Measurements from ENCODE around the gene DMRTC2.

Gene DMRTC2

DNA sequence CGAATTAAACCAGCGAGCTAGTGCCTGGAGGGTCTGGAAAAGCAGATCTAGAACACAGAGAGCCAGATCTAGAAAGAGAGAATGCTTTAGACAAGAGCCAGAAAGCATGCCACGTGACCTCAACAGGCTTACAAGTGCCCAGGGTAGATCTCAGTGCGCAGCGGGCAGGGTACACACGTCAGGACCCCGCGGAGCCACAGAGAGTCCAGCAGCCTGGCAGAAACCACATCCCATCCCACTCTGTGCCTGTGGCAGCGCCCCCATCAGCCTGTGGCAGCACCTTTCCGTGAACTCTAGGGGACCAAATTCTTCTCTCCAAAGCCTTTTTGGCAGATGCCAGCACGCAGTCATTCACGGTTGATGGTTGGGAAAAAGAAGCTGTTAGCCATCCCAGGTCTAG, 44.1 kb downstream of the DMRTC2 start:
- no peaks in the 10 kb centered on the region for H3K9me2 ChIP-seq (replicated peaks; ENCODE audit: control insufficient read depth, low read length)
- no peaks in the 10 kb centered on the region for H3K27me3 ChIP-seq (ENCODE audit: control insufficient read depth, low read length)
- no peaks in the 10 kb centered on the region for H4K20me1 ChIP-seq (ENCODE audit: control insufficient read depth, insufficient read depth, low read depth, low read length)
- no peak for TF ChIP-seq EZH2phosphoT487 (IDR thresholded peaks at IDR 0.05; ENCODE audit: borderline replicate concordance, low read length)
- TF ChIP-seq CTCF (IDR thresholded peaks at IDR 0.05; ENCODE audit: low read depth, low read length, poor library complexity, severe bottlenecking), result peak; percentile 26
- H3F3A ChIP-seq (ENCODE audit: control insufficient read depth, insufficient read depth), result peaks cover 6% of the 10 kb centered on the region; the same call in 1 of the 2 replicates
- H3K79me2 ChIP-seq (ENCODE audit: control insufficient read depth, low read length), result peaks cover 70% of the 10 kb centered on the region
- peak overlapping the region; percentile 22; the same call in 1 of the 2 replicates for H3K27ac ChIP-seq (ENCODE audit: low read depth, low read length)
- peaks cover 82% of the 10 kb centered on the region for H3K36me3 ChIP-seq (ENCODE audit: control insufficient read depth, low read length)
- H3K4me2 ChIP-seq (ENCODE audit: low read length), result no peak overlapping the region; the same call in 1 of the 2 replicates
- H3K4me3 ChIP-seq (ENCODE audit: low read length), result no peak overlapping the region
- no peaks in the 10 kb centered on the region for H3K9me3 ChIP-seq (ENCODE audit: control insufficient read depth, insufficient read depth, low read length)
- H3K4me1 ChIP-seq (ENCODE audit: control insufficient read depth, low read length), result peaks cover 63% of the 10 kb centered on the region

DNA sequence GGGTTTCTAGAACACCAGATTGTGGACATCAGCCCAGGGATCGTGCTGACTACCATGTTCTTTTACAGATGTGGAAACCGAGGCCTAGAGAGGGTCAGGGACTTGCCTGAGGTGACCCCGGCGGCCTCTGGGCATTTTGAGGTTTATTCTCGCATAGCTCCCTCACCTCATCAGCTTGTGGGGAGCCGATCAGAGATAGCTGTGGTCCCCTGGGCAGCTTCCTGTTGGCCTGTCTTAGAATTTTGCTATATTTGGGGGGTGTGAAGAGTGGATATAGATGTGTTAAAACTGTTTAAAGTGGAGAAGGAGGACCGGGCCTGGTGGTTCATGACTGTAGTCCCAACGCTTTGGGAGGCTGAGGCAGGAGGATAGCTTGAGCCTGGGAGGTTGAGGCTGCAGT, 45.1 kb downstream of the DMRTC2 start:
- no peaks in the 10 kb centered on the region for H4K20me1 ChIP-seq (ENCODE audit: control insufficient read depth, insufficient read depth, low read depth, low read length)
- H3K27me3 ChIP-seq (ENCODE audit: control insufficient read depth, low read length), result no peaks in the 10 kb centered on the region
- H3K79me2 ChIP-seq (ENCODE audit: control insufficient read depth, low read length), result peaks cover 62% of the 10 kb centered on the region
- no peaks in the 10 kb centered on the region for H3K9me2 ChIP-seq (replicated peaks; ENCODE audit: control insufficient read depth, low read length)
- H3K4me2 ChIP-seq (ENCODE audit: low read length), result no peak overlapping the region
- peaks cover 6% of the 10 kb centered on the region; the same call in 1 of the 2 replicates for H3F3A ChIP-seq (ENCODE audit: control insufficient read depth, insufficient read depth)
- peaks cover 86% of the 10 kb centered on the region for H3K36me3 ChIP-seq (ENCODE audit: control insufficient read depth, low read length)
- no peak overlapping the region for H3K4me3 ChIP-seq (ENCODE audit: low read length)
- peaks cover 61% of the 10 kb centered on the region for H3K4me1 ChIP-seq (ENCODE audit: control insufficient read depth, low read length)
- no peaks in the 10 kb centered on the region for H3K9me3 ChIP-seq (ENCODE audit: control insufficient read depth, insufficient read depth, low read length)
- H3K27ac ChIP-seq (ENCODE audit: low read depth, low read length), result peak overlapping the region; percentile 22; the same call in 1 of the 2 replicates
- TF ChIP-seq CTCF (IDR thresholded peaks at IDR 0.05; ENCODE audit: low read depth, low read length, poor library complexity, severe bottlenecking) (no peak), EZH2phosphoT487 (IDR thresholded peaks at IDR 0.05; ENCODE audit: borderline replicate concordance, low read length) (no peak)

DNA sequence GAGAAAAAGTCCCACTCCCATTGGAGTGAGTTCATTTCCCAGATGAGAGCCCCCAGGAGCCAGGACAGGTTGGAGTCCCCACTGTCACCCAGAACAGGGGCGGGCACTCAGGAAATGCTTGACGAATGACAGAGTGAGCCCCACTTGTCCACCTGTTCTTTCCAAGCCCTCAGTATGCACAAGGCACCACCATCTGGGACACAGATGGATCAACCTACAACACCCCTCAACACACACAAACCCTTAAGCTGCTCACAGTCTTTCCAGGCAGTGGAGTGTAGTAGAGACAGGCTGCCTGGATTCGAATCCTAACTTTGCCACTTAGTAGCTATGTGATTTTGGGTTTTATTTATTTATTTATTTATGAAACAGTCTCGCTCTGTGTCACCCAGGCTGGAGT, 46.1 kb downstream of the DMRTC2 start:
- TF ChIP-seq CTCF (IDR thresholded peaks at IDR 0.05; ENCODE audit: low read depth, low read length, poor library complexity, severe bottlenecking) (no peak), EZH2phosphoT487 (IDR thresholded peaks at IDR 0.05; ENCODE audit: borderline replicate concordance, low read length) (no peak)
- H4K20me1 ChIP-seq (ENCODE audit: control insufficient read depth, insufficient read depth, low read depth, low read length), result no peaks in the 10 kb centered on the region
- no peaks in the 10 kb centered on the region for H3K27me3 ChIP-seq (ENCODE audit: control insufficient read depth, low read length)
- peaks cover 52% of the 10 kb centered on the region for H3K79me2 ChIP-seq (ENCODE audit: control insufficient read depth, low read length)
- peaks cover 6% of the 10 kb centered on the region; the same call in 1 of the 2 replicates for H3F3A ChIP-seq (ENCODE audit: control insufficient read depth, insufficient read depth)
- H3K9me2 ChIP-seq (replicated peaks; ENCODE audit: control insufficient read depth, low read length), result no peaks in the 10 kb centered on the region
- peaks cover 88% of the 10 kb centered on the region for H3K36me3 ChIP-seq (ENCODE audit: control insufficient read depth, low read length)
- no peak overlapping the region for H3K27ac ChIP-seq (ENCODE audit: low read depth, low read length)
- no peaks in the 10 kb centered on the region for H3K9me3 ChIP-seq (ENCODE audit: control insufficient read depth, insufficient read depth, low read length)
- no peak overlapping the region for H3K4me3 ChIP-seq (ENCODE audit: low read length)
- H3K4me2 ChIP-seq (ENCODE audit: low read length), result no peak overlapping the region
- peaks cover 52% of the 10 kb centered on the region for H3K4me1 ChIP-seq (ENCODE audit: control insufficient read depth, low read length)

Data from DOHH2 (cell line).